Subcutaneous preadipocyte (primary cell): ENCODE data around the gene CATSPERB. TPM values are rescaled to one million over a fixed set of nuclear protein-coding genes. Genes with fewer than 3 reads are reported as not detected.

ENCODE experiments used
- small RNA-seq: library from RNA; depleted of rRNA; stranded (forward); fragments of <200 nt; gene quantifications from one replicate; pipeline ENCODE3, GENCODE V24; 2012
- total RNA-seq: library from RNA; depleted of rRNA; stranded (reverse); fragments of >200 nt; gene quantifications from 2 replicates; pipeline ENCODE4 v1.2.3, GENCODE V29; 2012

Gene CATSPERB
- under 0.01 TPM in 1 of 2 replicates, not detected in the other for total RNA-seq

GRCh38 chr14:91731986-91732385, at the start of gene CATSPERB:
Gene CATSPERB (minus strand): TSS chr14:91732086. CDS start chr14:91729479, 2,607 bp downstream.

Small RNA genes within 50 kb of the gene (small RNA-seq; reads per million reads assigned to genes)
- not detected for gene AL133373.1
- not detected for gene POLR3GP1
- gene RF00012, result not detected

Other genes with a start within 250 kb of the CATSPERB start
- 30.1 and 44.6 TPM in 2 replicates for gene PPP4R3A, start 221.8 kb downstream of the CATSPERB start, total RNA-seq
- gene TC2N, start 135.4 kb upstream of the CATSPERB start, total RNA-seq, result 1.2 and 1.5 TPM in 2 replicates
- gene FBLN5, start 215.6 kb upstream of the CATSPERB start, total RNA-seq, result 34.2 and 41.1 TPM in 2 replicates